ENCODE results near the gene PLEKHF1. TPM values are rescaled to one million over a fixed set of nuclear protein-coding genes. Genes with fewer than 3 reads are reported as not detected.

The PLEKHF1 gene
- total RNA-seq, 1 experiment from 2014 or later, result 8.0 TPM

DNA sequence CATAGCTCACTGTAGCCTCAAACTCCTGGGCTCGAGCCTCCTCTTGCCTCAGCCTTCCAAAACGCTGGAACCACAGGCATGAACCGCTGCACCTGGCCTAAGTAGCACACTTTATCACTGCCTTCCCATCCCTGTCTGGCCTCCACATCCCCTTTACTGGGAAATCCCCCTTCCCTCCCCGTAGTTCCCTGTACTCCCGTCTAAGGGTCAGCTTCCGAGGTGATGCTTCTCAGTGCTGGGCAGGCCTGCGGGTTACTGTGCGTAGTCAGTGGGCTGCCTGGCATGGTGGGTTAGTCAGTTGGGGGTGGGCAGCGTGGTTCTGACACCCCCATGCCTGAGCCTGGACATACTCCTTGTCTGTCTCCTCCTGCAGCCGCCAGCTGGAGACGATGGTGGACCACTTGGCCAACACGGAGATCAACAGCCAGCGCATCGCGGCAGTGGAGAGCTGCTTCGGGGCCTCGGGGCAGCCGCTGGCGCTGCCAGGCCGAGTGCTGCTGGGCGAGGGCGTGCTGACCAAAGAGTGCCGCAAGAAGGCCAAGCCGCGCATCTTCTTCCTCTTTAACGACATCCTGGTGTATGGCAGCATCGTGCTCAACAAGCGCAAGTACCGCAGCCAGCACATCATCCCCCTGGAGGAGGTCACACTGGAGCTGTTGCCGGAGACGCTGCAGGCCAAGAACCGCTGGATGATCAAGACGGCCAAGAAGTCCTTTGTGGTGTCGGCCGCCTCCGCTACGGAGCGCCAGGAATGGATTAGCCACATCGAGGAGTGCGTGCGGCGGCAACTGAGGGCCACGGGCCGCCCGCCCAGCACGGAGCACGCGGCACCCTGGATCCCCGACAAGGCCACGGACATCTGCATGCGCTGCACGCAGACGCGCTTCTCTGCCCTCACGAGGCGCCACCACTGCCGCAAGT, 8.4 kb downstream of the PLEKHF1 start:
- H3K27me3 ChIP-seq (replicated peaks), result no peaks in the 10 kb centered on the region
- no peak for DNase-seq (ENCODE audit: low read depth in 1 of 2, low spot score in 2 of 2)
- no peak overlapping the region for H3K4me3 ChIP-seq
- H3K9me3 ChIP-seq (replicated peaks), result no peaks in the 10 kb centered on the region
- H3K27ac ChIP-seq, result no peak overlapping the region
- H3K36me3 ChIP-seq, result peaks cover 22% of the 10 kb centered on the region
- 0 out of 2 replicates have a peak, but pooled peaks cover 4% of the 10 kb centered on the region for H3K4me1 ChIP-seq (replicated peaks)

DNA sequence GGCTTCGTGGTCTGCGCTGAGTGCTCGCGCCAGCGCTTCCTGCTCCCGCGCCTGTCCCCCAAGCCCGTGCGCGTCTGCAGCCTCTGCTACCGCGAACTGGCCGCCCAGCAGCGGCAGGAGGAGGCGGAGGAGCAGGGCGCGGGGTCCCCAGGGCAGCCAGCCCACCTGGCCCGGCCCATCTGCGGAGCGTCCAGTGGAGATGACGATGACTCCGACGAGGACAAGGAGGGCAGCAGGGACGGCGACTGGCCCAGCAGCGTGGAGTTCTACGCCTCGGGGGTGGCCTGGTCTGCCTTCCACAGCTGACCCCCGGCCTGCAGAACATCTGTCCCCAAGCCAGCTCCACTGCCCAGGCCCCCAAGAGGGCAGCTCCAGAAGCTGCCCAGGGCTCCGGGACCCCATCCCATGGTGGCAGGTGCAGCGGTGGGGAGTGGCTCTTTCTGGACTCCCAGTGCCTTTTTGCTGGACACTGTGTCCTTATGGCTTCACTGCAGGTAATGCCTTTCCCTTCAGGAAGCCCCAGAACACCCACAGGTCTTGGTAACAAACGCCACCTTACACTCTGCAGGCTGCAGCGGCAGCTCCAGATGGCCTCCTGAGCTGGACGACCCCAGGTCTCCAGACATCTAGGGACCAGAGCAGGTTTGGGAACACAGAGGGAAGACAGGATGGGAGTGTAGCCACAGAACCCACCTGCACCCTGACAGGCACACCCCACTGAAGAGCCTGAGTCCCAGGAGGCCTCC, 9.3 kb downstream of the PLEKHF1 start:
- Histone ChIP-seq H3K4me3 (no peak overlapping the region), H3K4me1 (replicated peaks) (0 out of 2 replicates have a peak, but pooled peaks cover 4% of the 10 kb centered on the region), H3K27ac (no peak overlapping the region), H3K36me3 (peaks cover 22% of the 10 kb centered on the region), H3K27me3 (replicated peaks) (no peaks in the 10 kb centered on the region), H3K9me3 (replicated peaks) (no peaks in the 10 kb centered on the region)
- no peak for DNase-seq (ENCODE audit: low read depth in 1 of 2, low spot score in 2 of 2)

DNA sequence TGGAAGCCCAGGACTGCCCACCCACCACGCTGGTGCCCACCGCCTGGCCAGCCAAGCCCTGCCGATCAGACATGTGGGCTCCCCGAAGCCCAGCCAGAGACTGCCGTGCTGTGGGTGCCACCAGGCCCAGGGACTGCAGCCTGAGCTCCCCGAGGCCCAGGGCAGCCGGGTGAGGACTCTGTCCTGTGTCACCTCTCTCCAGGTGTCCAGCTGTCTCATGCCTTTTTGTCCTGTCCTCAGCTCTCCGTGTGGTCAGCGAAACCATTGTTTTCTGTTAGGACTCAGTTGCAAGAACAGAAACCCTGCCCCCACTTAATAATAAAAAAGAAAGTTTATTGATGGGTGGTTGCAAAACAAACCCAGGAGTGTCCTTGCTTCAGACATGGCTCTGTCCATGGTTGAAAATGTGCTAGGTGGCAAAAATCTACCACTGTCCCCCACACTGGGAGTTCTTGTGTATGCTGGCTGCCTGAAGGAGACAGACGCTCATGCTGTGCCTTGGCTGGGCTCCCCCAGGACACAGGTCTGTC, 9.9 kb downstream of the PLEKHF1 start:
- no peak overlapping the region for H3K27ac ChIP-seq
- H3K4me3 ChIP-seq, result no peak overlapping the region
- H3K27me3 ChIP-seq (replicated peaks), result no peaks in the 10 kb centered on the region

DNA sequence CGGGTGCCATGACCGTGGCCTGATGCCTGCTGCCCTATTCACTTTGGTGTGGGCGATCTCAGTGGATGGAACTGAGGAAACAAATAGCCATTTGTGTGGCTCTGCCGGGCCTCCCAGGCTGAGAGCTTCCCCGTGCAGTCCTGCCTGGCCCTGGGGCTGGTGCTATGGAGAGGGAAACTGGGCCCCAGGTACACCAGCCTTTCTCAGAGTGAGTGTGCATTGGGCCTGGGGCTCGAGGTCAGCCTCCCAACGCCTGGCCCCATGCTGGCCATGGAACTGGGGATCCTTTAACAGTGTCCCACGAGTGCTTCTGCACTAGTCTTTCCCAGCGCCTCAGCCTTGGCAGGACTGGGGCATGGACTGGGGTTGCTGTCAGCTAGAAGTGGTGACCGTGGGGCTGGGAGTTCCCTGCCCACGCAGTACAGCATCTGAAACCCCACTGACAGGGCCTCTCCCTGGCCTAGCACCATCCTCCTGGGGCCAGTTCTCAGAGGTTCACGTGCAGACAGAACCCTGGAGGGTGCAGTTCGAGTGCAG, 10.5 kb downstream of the PLEKHF1 start:
- Histone ChIP-seq H3K9me3 (replicated peaks) (no peaks in the 10 kb centered on the region), H3K27ac (no peak overlapping the region)
- no peak for DNase-seq (ENCODE audit: low read depth in 1 of 2, low spot score in 2 of 2)

More for the DNA sequence above, 9.9 kb downstream of the PLEKHF1 start:
- Histone ChIP-seq H3K36me3 (peaks cover 22% of the 10 kb centered on the region), H3K9me3 (replicated peaks) (no peaks in the 10 kb centered on the region), H3K4me1 (replicated peaks) (0 out of 2 replicates have a peak, but pooled peaks cover 4% of the 10 kb centered on the region)
- DNase-seq (ENCODE audit: low read depth in 1 of 2, low spot score in 2 of 2), result no peak

DNA sequence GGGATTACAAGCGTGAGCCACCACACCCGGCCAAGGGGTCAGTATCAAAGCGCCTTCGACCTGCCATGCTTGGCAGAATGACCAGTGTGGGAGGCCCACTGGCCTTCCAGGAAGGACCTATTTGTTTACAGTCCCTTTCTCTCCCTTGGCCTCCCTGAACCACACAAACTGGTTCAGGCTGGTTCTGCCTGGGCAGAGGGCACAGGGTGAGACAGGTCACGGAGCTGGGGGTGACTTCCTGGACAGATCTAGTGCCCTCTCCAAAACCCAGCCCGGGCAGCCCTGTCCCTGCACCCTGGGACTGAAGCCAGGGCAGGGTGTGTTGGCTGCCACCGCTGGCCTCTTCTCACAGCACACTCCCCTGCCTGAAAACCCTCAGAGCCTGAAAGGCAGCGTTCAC, 11.3 kb downstream of the PLEKHF1 start:
- Histone ChIP-seq H3K9me3 (replicated peaks) (no peaks in the 10 kb centered on the region), H3K4me3 (no peak overlapping the region), H3K36me3 (peaks cover 22% of the 10 kb centered on the region), H3K4me1 (replicated peaks) (0 out of 2 replicates have a peak, but pooled peaks cover 4% of the 10 kb centered on the region), H3K27ac (no peak overlapping the region), H3K27me3 (replicated peaks) (no peaks in the 10 kb centered on the region)
- no peak for DNase-seq (ENCODE audit: low read depth in 1 of 2, low spot score in 2 of 2)

More for the DNA sequence above, 10.5 kb downstream of the PLEKHF1 start:
- Histone ChIP-seq H3K4me3 (no peak overlapping the region), H3K27me3 (replicated peaks) (no peaks in the 10 kb centered on the region), H3K36me3 (peaks cover 22% of the 10 kb centered on the region), H3K4me1 (replicated peaks) (0 out of 2 replicates have a peak, but pooled peaks cover 4% of the 10 kb centered on the region)

DNA sequence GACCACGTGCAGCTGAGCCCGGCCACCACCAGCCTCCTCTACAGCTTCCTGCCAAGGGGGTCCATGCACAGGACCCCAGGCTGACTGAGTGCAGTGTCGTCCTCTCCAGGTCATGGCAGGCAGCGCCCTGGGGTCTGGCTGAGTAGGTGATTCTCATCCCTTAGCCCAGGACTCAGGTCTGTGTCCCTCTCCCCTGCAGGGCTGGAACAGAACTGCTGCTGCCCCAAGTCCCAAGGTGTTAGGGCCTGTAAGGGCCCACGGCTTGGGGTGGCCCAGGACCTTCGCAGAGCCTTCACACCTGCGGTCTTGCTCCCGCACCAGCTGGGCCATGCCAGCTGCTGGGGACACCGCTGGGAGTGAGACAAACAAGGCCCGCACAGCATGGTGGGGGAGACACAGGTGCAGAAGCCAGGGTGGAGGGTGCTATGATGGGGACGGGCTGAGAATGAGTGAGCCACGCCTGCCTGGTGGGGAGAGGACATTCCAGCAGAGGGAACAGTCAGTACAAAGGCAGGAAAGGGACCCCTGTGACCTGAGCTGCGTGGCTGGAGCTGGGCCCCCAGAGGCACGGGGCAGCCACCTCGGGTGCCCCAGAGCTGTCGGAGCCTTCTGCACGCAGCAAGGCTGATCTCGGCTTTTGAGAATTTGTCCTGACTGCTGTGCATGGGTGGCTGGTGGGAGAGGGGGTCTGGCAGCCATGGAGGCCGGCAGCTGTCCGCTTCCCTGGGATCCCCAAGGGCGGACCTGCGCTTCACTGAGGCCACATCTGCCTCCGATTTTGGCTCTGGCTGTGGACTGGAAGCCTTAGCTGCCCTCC, 11.9 kb downstream of the PLEKHF1 start:
- no peak overlapping the region for H3K4me3 ChIP-seq
- H3K36me3 ChIP-seq, result peaks cover 22% of the 10 kb centered on the region
- H3K27ac ChIP-seq, result no peak overlapping the region
- no peaks in the 10 kb centered on the region for H3K4me1 ChIP-seq (replicated peaks)
- no peaks in the 10 kb centered on the region for H3K27me3 ChIP-seq (replicated peaks)
- H3K9me3 ChIP-seq (replicated peaks), result no peaks in the 10 kb centered on the region
- no peak for DNase-seq (ENCODE audit: low read depth in 1 of 2, low spot score in 2 of 2)

DNA sequence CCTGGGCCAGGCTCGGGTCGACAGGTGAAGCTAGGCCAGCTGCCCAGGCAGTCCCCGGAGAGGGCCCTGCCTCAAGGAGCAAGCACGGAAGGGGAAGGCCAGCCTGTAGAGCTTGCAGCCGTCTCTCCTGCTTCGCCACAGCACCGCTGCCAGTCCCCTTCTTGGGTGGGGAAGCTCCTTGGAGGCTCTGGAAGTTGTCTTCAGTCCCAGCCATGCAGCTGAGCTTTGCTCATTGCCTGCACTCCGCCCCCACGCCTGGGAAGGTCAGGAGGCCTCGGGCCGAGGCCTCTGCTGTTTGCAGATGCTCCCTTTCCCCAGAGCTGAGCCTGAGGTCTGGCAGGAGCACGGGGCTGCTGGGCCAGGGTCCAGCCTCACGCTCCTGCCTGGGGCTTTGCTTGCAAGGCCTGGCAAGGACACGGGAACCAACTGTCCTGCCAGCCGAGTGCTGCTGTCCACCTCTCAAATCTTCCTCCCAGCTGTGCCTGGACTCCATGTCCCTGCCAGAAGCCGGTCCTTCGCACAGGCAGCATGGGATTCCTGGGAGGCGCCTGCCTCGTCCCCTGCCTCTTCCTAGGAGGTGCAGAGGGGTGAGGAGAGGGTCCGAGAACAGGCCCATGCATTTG, 13.3 kb downstream of the PLEKHF1 start:
- Histone ChIP-seq H3K27ac (no peak overlapping the region), H3K27me3 (replicated peaks) (no peaks in the 10 kb centered on the region), H3K4me3 (no peak overlapping the region), H3K9me3 (replicated peaks) (no peaks in the 10 kb centered on the region), H3K4me1 (replicated peaks) (peaks cover 9% of the 10 kb centered on the region), H3K36me3 (peaks cover 22% of the 10 kb centered on the region)
- DNase-seq (ENCODE audit: low read depth in 1 of 2, low spot score in 2 of 2), result no peak

DNA sequence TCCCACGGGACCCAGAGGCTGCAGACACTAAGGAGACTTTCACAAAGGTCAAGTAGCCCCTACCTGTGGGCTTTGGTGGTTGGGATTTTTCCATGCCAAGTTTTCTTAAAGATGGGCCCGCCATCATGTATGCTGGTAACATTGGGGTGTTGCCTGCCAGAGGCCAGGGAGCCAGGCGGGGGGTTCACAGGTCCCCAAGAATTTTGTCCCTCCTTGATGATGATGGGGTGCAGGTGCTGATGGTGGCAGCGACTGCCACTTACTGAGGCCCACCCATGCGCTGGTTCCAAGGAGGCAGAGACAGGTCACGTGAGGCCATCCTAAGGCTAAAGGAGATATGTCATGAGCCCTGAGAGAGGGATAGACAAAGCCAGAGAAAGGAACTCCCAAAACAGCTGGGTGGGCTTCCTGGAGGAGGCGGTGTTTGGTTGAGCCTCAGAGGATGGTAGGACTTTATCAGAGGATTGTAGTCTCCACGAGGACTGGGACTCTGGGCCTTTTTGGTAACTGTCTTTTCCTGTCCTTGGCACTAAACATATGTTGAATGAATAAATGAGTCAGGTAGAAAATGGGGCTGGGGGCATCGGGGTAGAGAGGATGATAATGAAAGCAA, 14.4 kb downstream of the PLEKHF1 start:
- DNase-seq (ENCODE audit: low read depth in 1 of 2, low spot score in 2 of 2), result no peak
- no peaks in the 10 kb centered on the region for H3K9me3 ChIP-seq (replicated peaks)
- H3K27ac ChIP-seq, result no peak overlapping the region
- no peaks in the 10 kb centered on the region for H3K27me3 ChIP-seq (replicated peaks)
- H3K36me3 ChIP-seq, result peaks cover 13% of the 10 kb centered on the region
- H3K4me3 ChIP-seq, result no peak overlapping the region
- H3K4me1 ChIP-seq (replicated peaks), result peaks cover 9% of the 10 kb centered on the region

DNA sequence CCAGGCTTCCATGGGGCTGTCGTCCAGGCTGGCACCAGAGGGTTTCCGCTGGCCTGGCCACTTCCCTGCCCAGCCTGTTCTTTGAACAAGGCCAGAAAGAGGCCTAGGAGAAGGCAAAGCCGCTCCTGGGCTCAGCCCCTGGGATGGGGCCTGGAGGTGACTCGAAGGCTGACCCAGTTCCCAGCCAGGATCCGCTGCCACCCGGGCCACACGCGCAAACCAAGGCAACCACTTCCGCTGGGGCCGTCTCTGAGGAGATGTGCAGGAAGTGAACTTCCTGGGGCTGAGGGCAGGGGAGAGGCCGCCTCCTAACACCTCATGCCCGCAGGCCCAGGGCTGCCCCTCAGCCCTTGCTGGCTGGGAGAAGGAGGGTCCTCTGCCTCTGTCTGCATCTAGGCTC, 15.2 kb downstream of the PLEKHF1 start:
- Histone ChIP-seq H3K27ac (no peak overlapping the region), H3K4me1 (replicated peaks) (peaks cover 9% of the 10 kb centered on the region), H3K36me3 (peaks cover 8% of the 10 kb centered on the region), H3K9me3 (replicated peaks) (no peaks in the 10 kb centered on the region), H3K4me3 (no peak overlapping the region), H3K27me3 (replicated peaks) (no peaks in the 10 kb centered on the region)
- DNase-seq (ENCODE audit: low read depth in 1 of 2, low spot score in 2 of 2), result no peak

DNA sequence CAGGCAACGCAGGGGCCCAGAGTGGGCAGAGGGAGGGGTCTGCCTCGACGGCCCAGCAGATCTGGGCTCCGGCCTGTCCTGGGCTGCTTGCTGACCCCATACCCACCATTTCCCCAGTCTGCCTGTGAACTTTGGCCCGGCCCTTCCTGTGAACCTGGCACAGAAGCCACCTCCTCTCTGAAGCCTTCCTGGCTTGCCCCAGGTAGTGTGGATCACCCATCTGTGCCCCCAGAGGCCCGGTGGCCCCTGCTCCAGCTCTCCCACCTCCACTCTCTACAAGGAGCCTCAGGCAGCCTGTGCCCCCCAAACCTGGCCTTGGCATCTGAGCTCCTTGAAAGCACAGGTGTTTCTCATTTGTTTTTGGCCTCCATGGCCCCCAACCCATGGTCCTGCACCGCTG, 15.7 kb downstream of the PLEKHF1 start:
- H3K27ac ChIP-seq, result no peak overlapping the region
- peaks cover 9% of the 10 kb centered on the region for H3K4me1 ChIP-seq (replicated peaks)
- no peak overlapping the region for H3K4me3 ChIP-seq
- peaks cover 5% of the 10 kb centered on the region; the same call in 1 of the 2 replicates for H3K36me3 ChIP-seq
- no peaks in the 10 kb centered on the region for H3K9me3 ChIP-seq (replicated peaks)
- DNase-seq (ENCODE audit: low read depth in 1 of 2, low spot score in 2 of 2), result no peak
- no peaks in the 10 kb centered on the region for H3K27me3 ChIP-seq (replicated peaks)

DNA sequence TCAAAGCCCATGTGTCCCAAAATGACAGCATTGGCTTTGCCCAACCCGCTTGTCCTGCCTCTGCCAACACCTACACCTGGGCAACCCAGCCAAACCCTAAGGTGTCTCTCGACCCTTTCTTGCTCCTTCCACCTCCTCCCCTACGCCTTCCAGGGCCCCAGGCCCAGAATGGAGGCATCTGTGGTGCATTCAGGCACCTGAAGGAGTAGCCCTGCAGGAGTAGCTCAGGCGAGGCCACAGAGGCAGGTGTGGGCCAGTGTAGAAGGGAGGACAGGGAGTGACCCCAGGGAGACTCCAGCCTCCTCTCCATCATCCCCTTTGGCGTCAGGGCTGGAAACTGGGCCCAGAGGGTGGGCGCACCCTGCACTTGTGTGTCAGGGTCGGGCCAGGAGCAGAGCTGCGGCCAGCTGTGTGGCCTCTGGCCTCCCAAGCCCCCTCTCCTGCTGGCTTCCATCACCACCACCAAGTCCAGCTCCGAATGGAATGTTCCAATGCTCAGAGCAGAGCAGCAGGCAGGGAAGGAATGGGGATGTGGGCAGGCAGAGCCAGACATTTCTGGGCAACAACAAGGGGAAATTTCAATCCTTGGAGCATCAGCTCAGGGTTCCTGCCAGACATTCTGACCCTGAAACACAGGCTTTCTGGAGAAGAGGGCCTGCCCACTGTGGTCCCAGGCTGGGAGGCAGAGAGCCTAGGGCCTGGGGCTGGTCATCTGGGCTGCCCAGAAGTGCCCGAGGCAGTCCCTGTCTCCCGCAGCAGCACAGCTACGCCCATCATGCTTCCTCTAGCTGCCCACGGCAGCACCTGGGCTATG, 16.4 kb downstream of the PLEKHF1 start:
- no peak for DNase-seq (ENCODE audit: low read depth in 1 of 2, low spot score in 2 of 2)
- H3K27ac ChIP-seq, result no peak overlapping the region
- no peaks in the 10 kb centered on the region for H3K27me3 ChIP-seq (replicated peaks)
- no peaks in the 10 kb centered on the region; the same call in 1 of the 2 replicates for H3K36me3 ChIP-seq
- peaks cover 9% of the 10 kb centered on the region for H3K4me1 ChIP-seq (replicated peaks)
- no peak overlapping the region for H3K4me3 ChIP-seq
- no peaks in the 10 kb centered on the region for H3K9me3 ChIP-seq (replicated peaks)

Measured in SJSA1 (cell line).